PC-9 (cell line): ENCODE measurements around the gene RGS7. TPM values are rescaled to one million over a fixed set of nuclear protein-coding genes. Genes with fewer than 3 reads are reported as not detected.

Source experiments
- BruUV-seq: library from RNA; stranded (reverse); fragments of 400-500 nt; replicated peaks from 2 replicates; lab custom pipeline; 2021; lab: Mats Ljungman, UMichigan
- CTCF ChIA-PET: fragments of 300-600 bp; sonication (Branson Sonifier 250); formaldehyde crosslinking; loops from one replicate; lab custom pipeline; 2022; ENCODE audit warnings: antibody characterized with exemption; lab: Charles Lee
- POLR2A ChIA-PET: fragments of 300-600 bp; sonication (Branson Sonifier 250); formaldehyde crosslinking; loops from one replicate; lab custom pipeline; 2022; ENCODE audit warnings: antibody characterized with exemption; ENCODE audit not compliant: unreplicated experiment; lab: Charles Lee
- DNase-seq, 2 experiments: peaks; one replicate each; pipeline versions ENCODE4 v3.0.0 to v3.0.0-alpha.2; 2015 to 2022; ENCODE audit warnings: mixed read lengths in 1 of 2
- H2AFZ ChIP-seq: fragments of 200-600 bp; sonication (generic); 2 replicates; pipeline ENCODE4 v1.8.1; 2017; ENCODE audit warnings: antibody characterized with exemption
- H3F3A ChIP-seq: fragments of 200-600 bp; sonication (generic); 2 replicates; pipeline ENCODE4 v1.8.1; 2017; ENCODE audit warnings: antibody characterized with exemption, mild to moderate bottlenecking, low read depth; ENCODE audit not compliant: insufficient read depth
- H3K27ac ChIP-seq: fragments of 200-600 bp; sonication (generic); 2 replicates; pipeline ENCODE4 v1.6.1; 2016; ENCODE audit warnings: mixed run types
- H3K27me3 ChIP-seq: fragments of 200-600 bp; sonication (generic); 2 replicates; pipeline ENCODE4 v1.6.1; 2016; ENCODE audit warnings: low read depth, mixed run types; ENCODE audit not compliant: insufficient read depth
- H3K36me3 ChIP-seq: fragments of 200-600 bp; sonication (generic); 2 replicates; pipeline ENCODE4 v1.6.1; 2016; ENCODE audit warnings: low read depth, mixed run types
- H3K4me1 ChIP-seq: fragments of 200-600 bp; sonication (generic); replicated peaks from 2 replicates; pipeline ENCODE4 v1.6.1; 2016; ENCODE audit warnings: mixed run types; ENCODE audit not compliant: insufficient read depth
- H3K4me2 ChIP-seq: fragments of 200-600 bp; sonication (generic); 2 replicates; pipeline ENCODE4 v1.6.1; 2017; ENCODE audit warnings: mixed run types
- H3K4me3 ChIP-seq: fragments of 200-600 bp; sonication (generic); 2 replicates; pipeline ENCODE4 v1.6.1; 2016; ENCODE audit warnings: mixed run types
- H3K79me2 ChIP-seq: fragments of 200-600 bp; sonication (generic); 2 replicates; pipeline ENCODE4 v1.6.1; 2017; ENCODE audit warnings: low read depth, mixed run types
- H3K9me2 ChIP-seq: fragments of 200-600 bp; sonication (generic); 2 replicates; pipeline ENCODE4 v1.8.1; 2017; ENCODE audit warnings: mild to moderate bottlenecking; ENCODE audit not compliant: insufficient read depth
- H3K9me3 ChIP-seq: fragments of 200-600 bp; sonication (generic); 2 replicates; pipeline ENCODE4 v1.8.1; 2016; ENCODE audit warnings: low read depth; ENCODE audit not compliant: insufficient read depth
- H4K20me1 ChIP-seq: fragments of 200-600 bp; sonication (generic); 2 replicates; pipeline ENCODE4 v1.8.1; 2017; ENCODE audit not compliant: insufficient read depth
- CTCF ChIP-seq: fragments of 200-600 bp; sonication (generic); conservative IDR thresholded peaks from 2 replicates; pipeline ENCODE4 v1.6.1; 2017; ENCODE audit warnings: mixed run types, antibody characterized with exemption, mild to moderate bottlenecking, moderate library complexity
- EZH2 ChIP-seq: fragments of 200-600 bp; sonication (generic); IDR thresholded peaks from 2 replicates; pipeline ENCODE4 v1.8.0; 2017; ENCODE audit warnings: antibody characterized with exemption, low read depth
- intact Hi-C: fragments of 100-400 bp; cut with micrococcal nuclease; formaldehyde crosslinking; loops from one replicate; pipeline ENCODE4 v1.10.0; 2022; ENCODE audit not compliant: unreplicated experiment
- total RNA-seq: library from RNA; stranded (reverse); gene quantifications from 2 replicates; pipeline ENCODE4 v1.2.3, GENCODE V29; 2021

RGS7 gene
- total RNA-seq, 1 experiment from 2014 or later, result 5.8 TPM

DNA sequence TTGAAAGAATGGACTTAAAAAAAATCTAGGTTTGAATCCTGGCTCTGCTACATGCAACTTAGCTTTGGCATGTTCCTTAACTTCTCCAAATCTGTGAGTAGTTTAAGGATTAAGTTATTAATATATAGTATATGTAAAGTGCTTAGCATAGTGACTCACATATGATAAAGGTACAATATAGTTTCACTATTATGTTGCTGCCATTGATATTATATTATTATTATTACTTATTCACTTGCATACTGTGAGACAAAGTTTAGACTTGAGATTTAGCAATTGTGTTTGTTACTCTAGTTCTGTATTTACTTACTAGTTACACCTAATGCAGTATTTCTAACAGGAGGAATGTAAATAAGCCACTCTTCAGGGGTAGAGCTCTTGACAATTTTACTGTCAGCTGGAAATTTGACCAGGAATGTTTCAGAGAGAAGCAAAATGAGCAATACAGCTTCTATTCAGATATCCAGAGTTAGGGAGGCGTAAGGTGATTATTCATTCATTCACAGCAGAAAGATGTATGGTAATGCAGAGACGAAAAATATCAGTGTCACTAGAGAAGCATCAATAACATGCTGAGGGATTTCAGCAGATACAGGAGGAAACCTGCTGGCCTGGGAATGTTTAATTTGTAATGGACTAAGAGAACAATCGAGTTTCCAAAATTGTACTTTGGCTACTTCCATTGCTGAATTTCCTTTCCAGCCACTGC lies 25.5 kb downstream of the RGS7 start:
- Histone ChIP-seq H3K9me2 (no peaks in the 10 kb centered on the region), H3K4me3 (no peak overlapping the region), H3K9me3 (no peaks in the 10 kb centered on the region), H3F3A (no peaks in the 10 kb centered on the region), H3K27ac (no peak overlapping the region), H2AFZ (no peak overlapping the region), H3K27me3 (peaks cover 48% of the 10 kb centered on the region), H3K4me2 (no peak overlapping the region), H3K4me1 (no peaks in the 10 kb centered on the region), H4K20me1 (no peaks in the 10 kb centered on the region), H3K36me3 (no peaks in the 10 kb centered on the region), H3K79me2 (no peaks in the 10 kb centered on the region)
- no peak for DNase-seq
- ChIA-PET CTCF (no interaction called here), POLR2A (no interaction called here)
- no TSS peak for BruUV-seq
- no peak for TF ChIP-seq CTCF
- no peak for TF ChIP-seq EZH2
- intact Hi-C loops, result no loop called here

DNA sequence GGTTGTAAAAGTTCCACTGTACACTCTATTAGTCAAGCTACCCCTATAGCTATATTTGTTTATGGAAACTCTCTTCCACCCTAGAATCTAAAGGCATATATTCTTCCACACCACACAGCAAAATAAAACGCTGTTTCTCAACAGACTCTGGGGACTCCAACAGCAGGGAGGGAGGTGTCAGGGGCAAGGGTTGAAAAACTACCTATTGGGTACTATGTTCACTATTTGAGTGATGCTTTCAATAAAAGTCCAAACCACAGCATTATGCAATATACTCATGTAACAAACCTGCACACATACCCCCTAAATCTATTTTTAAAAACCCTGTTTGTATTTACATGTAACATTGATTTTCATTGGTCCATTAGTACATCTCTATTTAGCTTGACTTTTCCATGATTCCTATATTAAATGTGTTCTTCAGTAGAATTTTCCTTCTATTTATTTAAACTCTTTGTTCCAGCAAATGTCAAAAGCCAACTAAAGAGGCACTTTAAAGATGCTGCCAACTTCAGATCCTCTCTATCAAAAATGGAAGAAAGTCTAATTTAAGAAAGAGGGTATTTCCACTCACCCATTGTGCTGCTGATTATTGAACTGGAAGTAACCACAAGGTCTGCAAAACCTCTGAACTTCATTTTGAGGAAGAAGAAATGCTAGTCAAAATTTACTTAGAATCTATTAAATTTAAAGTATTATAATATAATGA lies 26.2 kb downstream of the RGS7 start:
- ChIA-PET POLR2A (no interaction called here), CTCF (no interaction called here)
- no peak overlapping the region for H3K27ac ChIP-seq
- H3K4me2 ChIP-seq, result no peak overlapping the region
- no peaks in the 10 kb centered on the region for H3K79me2 ChIP-seq
- H2AFZ ChIP-seq, result no peak overlapping the region
- H4K20me1 ChIP-seq, result no peaks in the 10 kb centered on the region
- intact Hi-C loops, result no loop called here
- H3K4me1 ChIP-seq, result no peaks in the 10 kb centered on the region
- no TSS peak for BruUV-seq
- no peak for TF ChIP-seq EZH2
- TF ChIP-seq CTCF, result no peak
- no peaks in the 10 kb centered on the region for H3K9me3 ChIP-seq
- no peak overlapping the region for H3K4me3 ChIP-seq
- H3K9me2 ChIP-seq, result no peaks in the 10 kb centered on the region
- H3F3A ChIP-seq, result no peaks in the 10 kb centered on the region
- no peaks in the 10 kb centered on the region for H3K36me3 ChIP-seq
- no peak for DNase-seq
- peaks cover 48% of the 10 kb centered on the region for H3K27me3 ChIP-seq

DNA sequence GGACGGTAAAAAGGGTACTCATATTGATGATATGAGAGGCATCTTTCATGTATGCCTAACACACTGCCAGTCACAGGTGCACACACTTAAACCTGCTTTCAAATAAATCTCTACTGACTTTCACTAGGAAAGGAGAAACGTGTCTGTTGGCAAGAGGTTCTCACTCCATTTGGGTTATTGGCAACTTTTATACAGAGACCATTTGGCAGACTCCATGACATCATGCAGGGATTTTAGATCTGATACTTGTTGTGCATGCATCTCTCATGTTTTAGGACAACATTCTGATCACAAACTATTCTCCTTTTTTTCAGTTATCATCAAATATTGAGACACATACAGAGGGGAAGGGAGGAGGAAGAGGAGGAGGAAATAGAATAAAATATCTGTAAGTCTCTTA lies 31.5 kb downstream of the RGS7 start:
- no peaks in the 10 kb centered on the region for H3K79me2 ChIP-seq
- no peaks in the 10 kb centered on the region for H4K20me1 ChIP-seq
- no peak overlapping the region for H3K27ac ChIP-seq
- intact Hi-C loops, result no loop called here
- no TSS peak for BruUV-seq
- no peak overlapping the region for H2AFZ ChIP-seq
- H3K4me3 ChIP-seq, result no peak overlapping the region
- no peaks in the 10 kb centered on the region for H3K36me3 ChIP-seq
- ChIA-PET CTCF (no interaction called here), POLR2A (no interaction called here)
- no peak overlapping the region for H3K4me2 ChIP-seq
- no peak for TF ChIP-seq CTCF
- TF ChIP-seq EZH2, result no peak
- no peaks in the 10 kb centered on the region for H3K9me2 ChIP-seq
- H3F3A ChIP-seq, result no peaks in the 10 kb centered on the region
- DNase-seq, result no peak
- H3K4me1 ChIP-seq, result no peaks in the 10 kb centered on the region
- peaks cover 9% of the 10 kb centered on the region; the same call in 1 of the 2 replicates for H3K27me3 ChIP-seq
- no peaks in the 10 kb centered on the region for H3K9me3 ChIP-seq
